Epithelial cell of esophagus (primary cell): Measurements from ENCODE around the gene NHLH2.

Source experiments
- DNase-seq: peaks from one replicate; pipeline ENCODE4 v3.0.0; 2010; ENCODE audit warnings: low read depth
- H3K4me3 ChIP-seq: 2 replicates; pipeline ENCODE4 v1.5.1; 2011; ENCODE audit warnings: mild to moderate bottlenecking, low read length, control low read depth
- CTCF ChIP-seq: IDR thresholded peaks from 2 replicates; pipeline ENCODE4 v1.5.1; 2011; ENCODE audit warnings: low read depth, mild to moderate bottlenecking, low read length, control low read depth, inconsistent platforms; ENCODE audit not compliant: insufficient read depth; ENCODE audit errors: missing control alignments

The NHLH2 gene

GRCh38 chr1:115793162-115793561, 47.8 kb downstream of the NHLH2 start:
- TF ChIP-seq CTCF, result no peak
- no peak overlapping the region for H3K4me3 ChIP-seq
- DNase-seq, result peak; percentile 50

GRCh38 chr1:115791816-115792215, 49.1 kb downstream of the NHLH2 start:
- DNase-seq, result peak; percentile 90
- no peak for TF ChIP-seq CTCF
- no peak overlapping the region for H3K4me3 ChIP-seq

GRCh38 chr1:115790846-115791245, 50.1 kb downstream of the NHLH2 start:
- DNase-seq, result peak; percentile 30
- no peak overlapping the region for H3K4me3 ChIP-seq
- TF ChIP-seq CTCF, result no peak

GRCh38 chr1:115790356-115790755, 50.6 kb downstream of the NHLH2 start:
- TF ChIP-seq CTCF, result no peak
- no peak for DNase-seq

More at GRCh38 chr1:115790356-115790755, 50.6 kb downstream of the NHLH2 start:
- H3K4me3 ChIP-seq, result no peak overlapping the region
